Skeletal muscle tissue (tissue), 4 donors: ENCODE results near the gene ZCCHC2. TPM values are rescaled to one million over a fixed set of nuclear protein-coding genes. Genes with fewer than 3 reads are reported as not detected.
A peak's percentile ranks its signal among the peaks of the same experiment; 100 is the strongest.

Experiments used
- H3K27ac ChIP-seq: one replicate; pipeline ENCODE4 v1.7.0; 2013; ENCODE audit warnings: mild to moderate bottlenecking, low read depth, low read length, inconsistent platforms
- H3K27me3 ChIP-seq, 3 donors: one replicate each; pipeline ENCODE4 v1.7.0; 2013; ENCODE audit warnings: low read length in 3 of 3; ENCODE audit not compliant: control insufficient read depth in 3 of 3, insufficient read depth in 3 of 3
- H3K36me3 ChIP-seq, 3 donors: one replicate each; pipeline ENCODE4 v1.7.0; 2013; ENCODE audit warnings: low read length in 3 of 3; ENCODE audit not compliant: control insufficient read depth in 3 of 3, insufficient read depth in 3 of 3
- H3K4me1 ChIP-seq, 3 donors: one replicate each; pipeline ENCODE4 v1.7.0; 2013; ENCODE audit warnings: low read length in 3 of 3, mild to moderate bottlenecking in 3 of 3; ENCODE audit not compliant: control insufficient read depth in 3 of 3, insufficient read depth in 3 of 3
- H3K4me3 ChIP-seq, 3 donors: one replicate each; pipeline ENCODE4 v1.7.0; 2013; ENCODE audit warnings: low read length in 3 of 3
- H3K9ac ChIP-seq, 3 donors: one replicate each; pipeline ENCODE4 v1.7.0; 2013; ENCODE audit warnings: low read length in 3 of 3, mild to moderate bottlenecking in 3 of 3, moderate library complexity in 2 of 3, low read depth in 1 of 3
- H3K9me3 ChIP-seq, 3 donors: one replicate each; pipeline ENCODE4 v1.7.0; 2013; ENCODE audit warnings: low read length in 3 of 3; ENCODE audit not compliant: control insufficient read depth in 3 of 3
- total RNA-seq: library from RNA; depleted of rRNA; stranded (reverse); fragments of >200 nt; gene quantifications from one replicate; pipeline ENCODE4 v1.2.3, GENCODE V29; 2014
- donor health status: Osteomylitis.

ZCCHC2 gene
- total RNA-seq, 1 donor from 2014 or later: 7.8 TPM

- Histone ChIP-seq H3K9ac (no peak overlapping the region), H3K27ac (no peak overlapping the region), H3K9me3 (no peaks in the 10 kb centered on the region)
Measured at GRCh38 chr18:62536005-62536404, 13.2 kb downstream of the ZCCHC2 start.

GRCh38 chr18:62537042-62537894 lies 14.4 kb downstream of the ZCCHC2 start:
- Histone ChIP-seq H3K9ac (no peak overlapping the region), H3K4me3 (no peak overlapping the region), H3K27me3 (no peaks in the 10 kb centered on the region), H3K4me1 (peaks cover 0 to 8% (median 3%) of the 10 kb centered on the region in 3 donors), H3K9me3 (no peaks in the 10 kb centered on the region), H3K36me3 (peaks cover 3 to 13% (median 7%) of the 10 kb centered on the region in 3 donors), H3K27ac (no peak overlapping the region)

More at GRCh38 chr18:62536005-62536404, 13.2 kb downstream of the ZCCHC2 start:
- H3K27me3 ChIP-seq: no peaks in the 10 kb centered on the region
- peaks cover 0 to 8% (median 3%) of the 10 kb centered on the region in 3 donors for H3K4me1 ChIP-seq
- no peak overlapping the region for H3K4me3 ChIP-seq
- H3K36me3 ChIP-seq: peaks cover 3 to 10% (median 7%) of the 10 kb centered on the region in 3 donors

- Histone ChIP-seq H3K9me3 (no peaks in the 10 kb centered on the region), H3K27me3 (no peaks in the 10 kb centered on the region), H3K4me1 (peaks cover 3 to 11% (median 7%) of the 10 kb centered on the region in 3 donors), H3K36me3 (peaks cover 6 to 16% (median 10%) of the 10 kb centered on the region in 3 donors), H3K9ac (no peak overlapping the region), H3K4me3 (no peak overlapping the region), H3K27ac (no peak overlapping the region)
Measured at GRCh38 chr18:62537946-62538345, 15.1 kb downstream of the ZCCHC2 start.

GRCh38 chr18:62538881-62539280 lies 16.1 kb downstream of the ZCCHC2 start:
- peaks cover 9 to 15% (median 12%) of the 10 kb centered on the region in 3 donors for H3K4me1 ChIP-seq
- H3K27ac ChIP-seq: no peak overlapping the region
- no peaks in the 10 kb centered on the region for H3K9me3 ChIP-seq
- H3K27me3 ChIP-seq: no peaks in the 10 kb centered on the region
- no peak overlapping the region for H3K9ac ChIP-seq
- H3K4me3 ChIP-seq: no peak overlapping the region
- peaks cover 11 to 24% (median 19%) of the 10 kb centered on the region in 3 donors for H3K36me3 ChIP-seq

GRCh38 chr18:62539284-62540165 lies 16.7 kb downstream of the ZCCHC2 start:
- Histone ChIP-seq H3K4me1 (peaks cover 9 to 15% (median 12%) of the 10 kb centered on the region in 3 donors), H3K4me3 (no peak overlapping the region), H3K9me3 (no peaks in the 10 kb centered on the region), H3K9ac (no peak overlapping the region), H3K27ac (no peak overlapping the region), H3K36me3 (peaks cover 14 to 30% (median 19%) of the 10 kb centered on the region in 3 donors), H3K27me3 (no peaks in the 10 kb centered on the region)

GRCh38 chr18:62543021-62543420 lies 20.2 kb downstream of the ZCCHC2 start:
- no peak overlapping the region for H3K27ac ChIP-seq
- no peaks in the 10 kb centered on the region for H3K27me3 ChIP-seq
- H3K9ac ChIP-seq: no peak overlapping the region
- H3K4me3 ChIP-seq: no peak overlapping the region
- H3K9me3 ChIP-seq: no peaks in the 10 kb centered on the region
- H3K4me1 ChIP-seq: peaks cover 8 to 9% (median 9%) of the 10 kb centered on the region in 3 donors
- H3K36me3 ChIP-seq: peaks cover 22 to 45% (median 39%) of the 10 kb centered on the region in 3 donors

GRCh38 chr18:62545098-62545497 lies 22.3 kb downstream of the ZCCHC2 start:
- Histone ChIP-seq H3K27ac (no peak overlapping the region), H3K4me3 (no peak overlapping the region), H3K36me3 (peaks cover 22 to 42% (median 37%) of the 10 kb centered on the region in 3 donors), H3K4me1 (peaks cover 12 to 17% (median 15%) of the 10 kb centered on the region in 3 donors), H3K9ac (no peak overlapping the region), H3K9me3 (no peaks in the 10 kb centered on the region), H3K27me3 (no peaks in the 10 kb centered on the region)

GRCh38 chr18:62549755-62550154 lies 26.9 kb downstream of the ZCCHC2 start:
- Histone ChIP-seq H3K4me1 (peaks cover 5 to 7% (median 6%) of the 10 kb centered on the region in 3 donors), H3K27ac (no peak overlapping the region), H3K36me3 (peaks cover 22 to 51% (median 35%) of the 10 kb centered on the region in 3 donors), H3K27me3 (no peaks in the 10 kb centered on the region), H3K9ac (peak overlapping the region in 1 of 3 donors; percentile 4), H3K9me3 (no peaks in the 10 kb centered on the region), H3K4me3 (no peak overlapping the region)

- no peak overlapping the region for H3K9ac ChIP-seq
- H3K4me3 ChIP-seq: no peak overlapping the region
- peaks cover 22 to 42% (median 29%) of the 10 kb centered on the region in 3 donors for H3K36me3 ChIP-seq
- peaks cover 5 to 7% (median 6%) of the 10 kb centered on the region in 3 donors for H3K4me1 ChIP-seq
- no peak overlapping the region for H3K27ac ChIP-seq
- H3K27me3 ChIP-seq: no peaks in the 10 kb centered on the region
- H3K9me3 ChIP-seq: no peaks in the 10 kb centered on the region
Measured at GRCh38 chr18:62550746-62551145, 27.9 kb downstream of the ZCCHC2 start.
